RPMI8226 (cell line): ENCODE data around the gene ACOXL.

ENCODE experiments used
- DNase-seq: peaks from one replicate; pipeline ENCODE4 v3.0.0-alpha.2; 2015

The ACOXL gene

DNA sequence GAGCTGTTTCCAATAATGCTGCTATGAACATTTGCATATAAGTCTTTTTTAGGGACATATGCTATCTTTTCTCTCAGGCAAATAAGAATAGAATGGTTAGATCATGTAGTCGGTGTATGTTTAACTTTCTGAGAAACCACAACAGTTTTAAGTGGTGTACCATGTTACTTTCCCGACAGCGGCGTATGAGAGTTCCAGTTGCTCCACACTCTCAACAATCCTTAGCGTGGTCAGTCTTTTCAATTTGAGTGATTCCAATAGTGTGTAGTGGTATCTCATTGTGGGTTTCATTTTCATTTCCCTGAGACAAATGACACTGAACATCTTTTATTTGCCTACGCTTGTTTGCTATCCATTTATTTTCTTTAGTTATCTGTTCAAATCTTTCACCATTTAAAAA lies 149.5 kb downstream of the ACOXL start:
- no peak for DNase-seq

DNA sequence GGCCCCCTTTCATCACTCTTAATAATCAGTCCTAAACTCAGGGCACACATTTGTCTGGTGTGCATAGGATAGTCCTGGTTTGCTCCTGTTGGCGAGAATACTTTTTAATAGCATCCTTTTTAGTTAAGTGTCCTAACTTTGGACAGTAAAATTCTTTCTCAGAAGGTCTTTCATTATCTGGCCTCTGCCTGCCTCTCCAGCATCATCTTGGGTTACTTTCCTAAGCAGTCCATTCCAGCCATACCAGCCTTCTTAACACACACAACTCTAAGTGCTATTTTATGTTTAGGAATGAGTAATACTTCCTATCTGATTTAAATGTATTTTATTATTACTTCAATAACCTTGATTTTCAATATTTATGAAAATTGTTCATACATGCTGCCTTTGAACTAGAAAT lies 151.0 kb downstream of the ACOXL start:
- DNase-seq: no peak

DNA sequence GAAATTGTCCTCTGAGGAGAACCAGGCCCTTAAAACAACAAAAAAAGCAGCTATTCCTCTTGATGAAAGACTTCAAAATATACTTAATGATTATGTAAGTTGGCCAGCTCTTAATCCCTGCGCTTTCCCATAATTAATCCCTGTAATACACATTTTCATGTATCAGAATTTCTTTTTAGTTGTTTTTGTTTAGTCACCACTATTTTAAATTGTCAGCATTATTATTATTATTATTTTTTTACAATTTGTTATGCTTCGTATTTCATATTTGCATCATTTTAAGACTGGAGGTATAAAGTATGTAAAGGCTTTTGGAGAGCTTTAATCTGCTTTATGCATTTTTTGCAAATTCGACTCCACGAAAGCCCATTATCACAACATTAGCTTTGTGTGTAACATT lies 152.9 kb downstream of the ACOXL start:
- no peak for DNase-seq

DNA sequence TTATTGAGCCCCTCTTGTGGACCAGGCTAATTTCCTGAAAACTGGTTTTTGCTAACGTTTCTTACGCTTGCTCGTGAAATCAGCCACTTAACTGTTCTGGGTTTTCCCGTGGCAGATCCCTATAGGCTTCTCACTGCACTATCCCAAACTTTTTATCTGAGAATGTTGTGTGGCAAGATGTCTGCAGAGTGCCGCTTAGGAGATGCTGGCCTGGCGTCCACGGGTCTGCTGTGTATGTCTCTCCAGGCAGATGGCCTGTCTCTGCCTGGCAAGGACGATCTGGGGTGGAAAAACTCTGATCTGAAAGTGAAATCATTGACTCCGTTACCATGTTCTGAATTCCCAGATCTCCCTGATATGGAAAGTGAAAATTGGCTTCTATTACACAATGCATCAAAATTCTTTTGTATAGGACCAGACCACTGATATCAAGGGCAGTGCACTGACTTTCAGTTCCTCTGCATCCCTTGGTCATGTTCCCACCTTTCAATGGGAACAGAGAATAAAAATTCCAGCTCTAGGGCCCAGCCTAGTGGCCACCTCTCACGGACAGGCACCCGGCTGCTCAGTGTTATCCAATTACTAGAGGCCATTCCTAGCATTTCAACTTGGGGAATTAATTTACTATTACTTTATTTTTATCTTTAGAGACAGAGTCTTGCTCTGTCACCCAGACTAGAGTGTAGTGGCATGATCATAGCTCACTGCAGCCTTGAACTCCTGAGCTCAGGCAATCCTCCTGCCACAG lies 154.6 kb downstream of the ACOXL start:
- DNase-seq: no peak

DNA sequence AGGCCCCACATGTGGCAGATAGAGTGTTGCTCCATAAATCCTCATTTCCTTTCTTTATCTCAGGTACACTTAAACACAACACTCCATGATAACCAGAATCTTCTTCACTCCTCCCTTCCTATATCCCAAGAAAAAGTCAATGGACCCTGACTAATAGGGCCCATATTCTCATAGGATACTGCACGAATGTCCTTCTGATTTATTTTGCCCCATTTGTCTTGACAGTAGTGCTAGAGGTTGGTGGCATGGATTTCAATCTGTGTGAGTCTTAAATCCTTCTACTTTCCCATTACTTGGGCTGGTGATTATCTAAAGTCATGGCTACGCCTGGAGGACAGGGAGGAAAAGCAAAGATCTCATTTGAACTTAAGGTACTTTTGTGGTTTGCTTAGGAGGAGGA lies 156.0 kb downstream of the ACOXL start:
- no peak for DNase-seq

DNA sequence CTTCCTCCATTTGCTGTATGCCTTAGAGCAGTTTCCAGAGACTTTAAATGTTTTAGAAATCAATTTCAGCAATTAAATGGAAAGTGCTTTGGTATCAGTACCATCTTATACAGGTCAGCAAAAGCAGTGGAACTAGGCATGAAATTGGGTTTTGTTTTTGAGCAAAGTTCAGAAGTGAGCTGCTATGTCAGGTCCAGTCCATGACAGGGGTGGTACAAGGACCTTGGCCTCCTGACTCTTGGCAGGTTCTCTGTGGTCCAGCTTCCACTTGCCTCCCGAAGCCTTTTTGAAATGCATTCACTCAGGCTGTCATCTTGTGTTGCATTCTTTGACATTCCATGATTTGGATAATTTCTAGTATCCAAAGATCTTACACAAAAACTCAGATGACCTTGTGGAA lies 159.3 kb downstream of the ACOXL start:
- no peak for DNase-seq

DNA sequence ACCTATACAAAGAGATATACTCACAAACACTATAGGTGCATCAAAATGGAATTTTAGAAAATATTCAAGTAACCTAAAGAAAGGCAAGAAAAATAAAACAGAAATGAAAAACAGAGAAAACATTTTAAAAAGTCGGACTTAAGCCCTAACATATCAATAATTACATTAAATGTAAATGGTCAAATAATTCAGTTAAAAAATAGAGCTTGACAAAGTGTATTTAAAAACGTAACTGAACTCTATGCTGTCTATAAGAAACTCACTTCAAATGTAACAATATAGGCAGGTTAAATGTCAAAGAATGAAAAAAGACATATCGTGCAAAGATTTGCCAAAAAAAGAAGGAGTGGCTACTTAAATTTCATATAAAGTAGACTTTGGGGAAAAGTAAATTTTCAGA lies 163.9 kb downstream of the ACOXL start:
- DNase-seq: no peak

DNA sequence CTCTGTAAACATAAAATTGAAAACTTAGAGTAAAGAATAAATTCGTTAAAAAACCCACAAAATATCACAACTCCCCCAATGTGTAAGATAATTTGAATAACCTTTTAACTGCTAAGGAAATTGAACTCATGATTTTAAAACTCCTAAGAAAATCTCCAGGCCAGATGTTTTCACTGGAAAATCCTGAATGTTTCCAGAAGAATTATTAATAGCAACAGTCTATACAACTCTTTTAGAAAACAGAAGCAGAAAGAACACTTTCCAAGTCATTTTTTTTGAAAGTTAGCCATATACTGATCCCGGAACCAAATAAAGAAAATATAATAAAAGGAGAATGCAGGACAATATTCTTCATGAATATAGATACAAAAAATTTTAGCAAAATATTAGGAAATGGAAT lies 165.6 kb downstream of the ACOXL start:
- DNase-seq: no peak

DNA sequence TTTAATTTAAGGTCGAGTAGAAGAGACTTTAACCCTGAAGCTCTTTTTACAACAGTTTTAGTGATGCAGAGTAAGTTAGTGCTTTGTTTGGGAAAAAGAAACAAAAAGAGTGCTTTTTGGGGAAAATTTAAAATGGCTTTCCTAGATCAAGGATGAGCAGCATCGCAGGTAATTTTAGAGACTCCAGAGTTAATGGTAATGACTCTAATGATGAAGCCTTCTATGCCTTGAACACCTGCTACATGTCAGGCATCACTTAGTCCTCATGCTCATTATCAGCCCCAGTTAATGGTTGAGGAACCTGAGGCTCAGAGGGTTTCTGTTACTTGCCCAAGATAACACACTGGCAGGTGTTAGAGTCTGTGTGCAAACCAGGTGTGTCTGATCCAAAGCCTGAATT lies 167.8 kb downstream of the ACOXL start:
- DNase-seq: no peak

DNA sequence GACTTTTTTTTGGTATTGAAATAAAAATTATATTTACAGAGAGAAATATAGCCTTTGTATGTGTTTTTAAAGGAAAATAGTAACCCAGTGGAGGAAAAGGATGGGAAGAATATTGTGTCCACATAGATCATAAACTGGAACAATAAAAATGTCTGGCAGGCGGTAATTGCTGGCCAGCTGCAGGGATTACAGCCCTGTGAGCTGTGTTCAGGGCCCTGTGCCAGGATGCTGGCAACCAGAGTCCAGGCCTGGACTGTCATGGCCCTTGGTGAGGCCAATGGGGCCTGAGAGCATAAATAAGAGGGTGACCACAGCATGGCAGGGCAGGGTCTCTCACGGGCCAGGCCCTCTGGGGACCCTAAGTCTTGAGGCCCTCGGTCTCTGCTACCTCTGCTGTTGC lies 171.2 kb downstream of the ACOXL start:
- no peak for DNase-seq

DNA sequence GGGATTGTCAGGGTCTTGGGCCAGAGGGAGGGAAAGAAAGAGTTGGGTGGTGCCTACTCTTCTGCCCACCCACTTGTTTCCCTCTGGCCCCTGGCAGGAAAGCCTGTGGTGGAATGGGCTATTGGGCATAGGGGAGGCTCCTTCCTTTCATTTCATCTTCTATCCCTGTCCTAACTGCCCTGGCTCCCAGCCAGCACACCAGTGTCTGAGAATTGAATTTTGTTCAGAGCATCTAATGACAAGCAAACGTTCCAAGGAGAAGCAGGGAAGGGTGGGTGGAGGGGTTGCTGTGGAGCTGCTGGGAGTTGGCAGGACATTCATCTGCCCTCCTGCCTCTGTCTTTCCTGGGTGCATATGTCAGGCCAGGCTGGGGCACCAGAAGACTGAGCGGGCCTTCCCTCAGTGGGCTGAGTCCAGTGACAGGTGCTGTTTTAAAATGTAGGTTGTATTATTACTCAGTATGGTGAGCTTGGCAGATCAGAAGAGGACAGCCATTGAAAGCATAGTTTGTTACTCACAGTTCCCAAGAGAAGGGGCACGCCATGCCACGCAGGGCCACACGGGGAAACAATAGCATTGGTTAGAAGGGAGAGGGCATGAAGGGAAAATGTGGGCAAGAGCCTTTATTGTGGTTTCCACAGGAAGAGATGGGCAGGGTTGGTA lies 171.9 kb downstream of the ACOXL start:
- no peak for DNase-seq

DNA sequence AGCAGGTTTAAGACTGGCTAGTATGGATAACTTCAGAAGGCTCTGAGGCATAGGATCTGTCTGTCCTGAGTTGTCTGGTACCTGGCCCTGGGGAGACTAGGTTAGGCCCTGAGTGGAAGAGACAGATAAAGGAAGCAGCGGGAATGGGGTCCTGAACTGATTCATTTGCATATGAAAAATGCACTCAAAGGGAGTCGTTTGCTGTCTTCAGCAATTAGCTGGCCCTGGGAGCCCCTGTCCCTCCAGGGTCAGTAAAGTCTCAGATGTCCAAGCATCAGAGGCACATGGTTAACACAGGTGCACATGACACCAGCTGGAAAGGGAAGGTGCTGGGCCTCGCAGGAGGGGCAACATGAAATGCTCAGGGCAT lies 172.4 kb downstream of the ACOXL start:
- DNase-seq: no peak

DNA sequence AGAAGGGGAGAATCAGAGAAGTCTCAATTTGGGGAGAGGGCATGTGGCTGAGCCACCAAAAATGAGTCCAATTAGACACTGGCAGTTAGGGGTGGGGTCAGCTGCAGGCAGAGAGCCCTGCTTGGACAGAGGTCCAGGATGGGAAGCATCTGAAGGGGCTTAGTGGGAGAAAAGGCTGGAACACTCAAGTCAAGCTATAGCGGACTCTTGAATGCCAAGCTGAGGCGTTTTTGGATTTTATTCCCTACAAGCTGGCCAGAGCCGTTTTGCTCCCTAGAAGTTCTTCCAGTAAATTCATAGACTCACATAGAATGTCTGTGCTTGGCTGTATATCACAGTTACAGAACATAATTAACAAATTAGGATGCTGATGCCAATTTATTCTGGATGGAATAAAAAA lies 172.8 kb downstream of the ACOXL start:
- no peak for DNase-seq

DNA sequence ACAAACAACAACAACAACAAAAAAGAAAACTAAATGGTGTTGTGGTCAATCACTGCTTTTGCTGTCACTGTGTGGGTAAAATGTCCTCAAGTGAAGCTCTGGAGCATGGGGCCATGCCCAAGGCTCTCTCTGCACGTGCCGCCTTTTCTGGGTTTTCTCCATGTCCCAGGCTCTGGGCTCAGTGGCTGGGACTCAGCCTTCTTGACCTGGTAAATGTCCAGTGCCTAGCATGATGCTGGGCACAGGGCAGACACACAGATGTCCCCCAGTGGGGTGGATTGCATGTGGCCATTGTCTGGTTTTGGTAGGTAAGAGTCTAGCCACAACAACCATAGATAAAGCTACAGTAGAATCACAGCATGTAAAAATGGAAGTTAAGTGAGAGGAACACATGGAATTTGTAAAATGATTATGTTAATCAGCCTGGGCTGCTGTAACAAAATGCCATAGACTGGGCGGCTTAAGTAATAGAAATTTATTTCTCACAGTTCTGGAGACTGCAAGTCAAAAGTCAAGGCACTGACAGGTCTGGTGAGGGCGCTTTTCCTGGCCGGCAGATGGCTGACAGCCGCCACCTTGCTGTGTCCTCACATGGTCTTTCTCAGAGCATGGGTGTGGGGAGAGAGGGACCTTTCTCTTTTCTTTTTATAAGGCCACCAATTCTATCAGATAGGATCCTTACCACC lies 174.4 kb downstream of the ACOXL start:
- no peak for DNase-seq

DNA sequence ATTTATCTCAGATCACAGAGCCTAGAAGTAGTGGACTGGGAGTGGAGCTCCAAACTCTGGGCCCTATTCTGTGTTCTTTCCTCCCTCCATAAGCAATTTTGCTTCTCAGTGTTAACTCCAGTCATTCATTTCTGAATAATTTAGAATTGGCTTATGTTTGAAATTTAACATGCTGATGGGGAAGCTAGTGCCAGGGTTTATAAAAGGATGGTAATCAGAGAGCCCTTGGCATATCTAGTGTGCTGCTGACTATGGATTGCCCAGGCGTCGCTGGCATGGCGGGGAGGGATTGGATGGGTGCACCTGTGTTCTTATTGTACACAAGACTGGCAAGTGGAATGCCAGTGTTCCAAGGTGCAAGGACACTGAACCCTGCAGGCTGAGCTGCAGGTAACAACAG lies 177.1 kb downstream of the ACOXL start:
- DNase-seq: no peak

DNA sequence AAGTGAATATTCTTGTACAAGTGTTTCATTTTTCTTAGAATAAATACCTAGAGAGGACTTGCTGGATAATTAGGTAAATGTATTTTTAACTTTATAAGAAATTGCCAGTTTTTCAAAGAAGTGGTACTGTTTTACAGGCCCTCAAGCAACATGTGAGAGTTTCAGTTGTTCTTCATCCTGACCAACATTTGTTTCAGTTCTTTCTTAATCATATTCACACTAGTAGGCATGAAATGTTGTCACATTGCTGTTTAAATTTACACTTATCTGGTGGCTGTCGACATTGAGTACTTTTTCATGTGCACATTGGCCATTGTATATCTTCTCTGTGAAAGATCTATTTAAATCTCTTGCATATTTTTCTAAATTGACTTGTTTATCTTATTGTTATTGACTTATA lies 178.1 kb downstream of the ACOXL start:
- no peak for DNase-seq

DNA sequence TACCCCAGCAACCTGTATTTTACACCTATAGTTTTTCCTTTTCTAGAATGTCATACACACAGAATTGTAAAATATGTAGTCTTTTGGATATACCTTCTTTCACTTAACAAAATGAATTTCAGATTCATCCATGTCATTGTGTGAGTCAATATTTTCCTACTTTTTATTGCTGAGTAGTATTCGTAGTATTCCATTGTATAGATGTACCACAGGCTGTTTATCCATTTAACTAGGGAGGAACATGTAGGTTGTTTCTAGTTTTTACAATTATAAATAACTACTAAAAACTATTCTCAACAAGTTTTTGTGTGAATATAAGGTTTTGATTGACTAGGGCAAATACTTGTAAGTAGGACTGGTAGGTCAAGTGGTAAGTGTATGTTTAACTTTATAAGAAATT lies 187.4 kb downstream of the ACOXL start:
- DNase-seq: no peak

DNA sequence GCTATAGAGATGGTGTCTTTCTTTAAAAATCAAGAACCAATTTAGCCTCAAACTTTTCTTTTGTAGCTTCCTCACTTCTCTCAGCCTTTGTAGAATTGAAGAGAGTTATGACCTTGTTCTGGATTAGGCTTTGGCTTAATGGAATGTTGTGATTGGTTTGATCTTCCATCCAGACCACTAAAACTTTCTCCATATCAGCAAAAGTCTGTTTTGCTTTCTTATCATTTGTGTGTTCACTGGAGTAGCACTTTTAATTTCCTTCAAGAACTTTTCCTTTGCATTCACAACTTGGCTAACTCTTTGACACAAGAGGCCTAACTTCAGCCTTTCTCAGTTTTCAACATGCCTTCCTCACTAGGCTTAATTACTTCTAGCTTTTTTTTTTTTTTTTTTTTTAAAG lies 193.1 kb downstream of the ACOXL start:
- DNase-seq: no peak

DNA sequence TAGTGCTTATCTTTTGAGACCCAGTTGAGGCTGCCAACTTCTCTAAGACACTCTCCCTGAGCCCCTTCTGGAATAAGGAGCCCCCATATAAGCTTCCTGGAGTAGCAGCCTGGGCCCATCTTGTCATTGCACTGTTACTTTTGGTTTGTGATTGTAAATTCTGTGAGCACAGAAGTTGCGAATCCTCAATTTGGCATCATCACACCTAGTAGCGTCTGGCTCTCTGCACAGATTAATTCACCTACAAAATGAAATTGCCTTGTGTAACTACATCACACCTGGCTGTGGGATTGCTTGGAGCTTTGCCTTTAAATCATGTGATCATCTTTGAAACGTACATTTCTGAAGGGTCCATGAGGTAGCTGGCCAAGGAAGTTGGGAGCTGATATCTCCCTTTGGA lies 195.2 kb downstream of the ACOXL start:
- DNase-seq: no peak

DNA sequence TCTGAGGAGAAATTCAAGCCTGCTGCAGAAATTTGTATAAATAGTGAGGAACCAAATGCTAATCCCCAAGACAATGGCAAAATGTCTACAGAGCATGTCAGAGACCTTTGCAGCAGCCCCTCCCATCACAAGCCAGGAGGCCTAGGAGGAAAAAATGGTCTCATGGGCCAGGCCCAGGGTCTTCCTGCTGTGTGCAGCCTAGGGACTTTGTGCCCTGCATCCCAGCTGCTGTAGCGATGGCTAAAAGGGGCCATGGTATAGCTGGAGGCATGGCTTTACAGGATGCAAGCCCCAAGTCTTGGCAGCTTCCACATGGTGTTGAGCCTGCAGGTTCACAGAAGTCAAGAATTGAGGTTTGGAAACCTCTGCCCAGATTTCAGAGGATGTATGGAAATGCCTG lies 197.2 kb downstream of the ACOXL start:
- no peak for DNase-seq

DNA sequence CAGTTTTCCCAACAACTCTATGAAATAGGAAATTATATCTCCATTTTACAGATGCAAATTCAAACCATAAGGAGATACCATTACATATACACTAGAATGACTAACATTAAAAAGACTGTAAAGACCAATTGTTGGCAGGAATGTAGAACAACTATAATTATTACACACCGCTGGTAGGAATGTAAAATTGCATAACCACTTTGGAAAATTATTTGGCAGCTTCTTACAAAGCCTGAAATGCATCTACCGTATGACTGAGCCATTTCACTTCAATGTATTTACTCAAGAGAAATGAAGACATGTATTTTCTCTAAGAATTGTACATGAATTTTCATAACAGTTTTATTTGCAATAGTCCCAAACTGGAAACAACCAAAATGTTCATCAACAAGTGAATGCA lies 199.3 kb downstream of the ACOXL start:
- DNase-seq: no peak

DNA sequence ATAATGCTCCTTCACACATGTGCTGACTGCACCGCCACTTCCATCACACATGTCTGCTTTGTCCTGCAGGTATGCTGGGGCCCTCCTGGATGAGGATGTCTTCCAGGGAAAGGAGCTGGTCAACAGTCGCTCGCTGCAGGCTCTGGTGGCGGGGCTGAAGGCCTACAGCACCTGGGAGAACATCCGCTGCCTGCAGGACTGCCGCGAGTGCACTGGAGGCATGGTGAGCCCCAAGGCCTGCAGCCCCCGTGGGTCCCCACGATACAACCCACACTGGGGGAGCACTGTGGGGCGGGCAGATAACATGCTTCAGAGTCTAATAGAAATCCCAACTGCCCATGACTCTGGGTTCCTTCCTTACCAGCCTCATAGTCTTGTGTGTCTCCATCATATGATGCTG lies 201.0 kb downstream of the ACOXL start:
- no peak for DNase-seq

DNA sequence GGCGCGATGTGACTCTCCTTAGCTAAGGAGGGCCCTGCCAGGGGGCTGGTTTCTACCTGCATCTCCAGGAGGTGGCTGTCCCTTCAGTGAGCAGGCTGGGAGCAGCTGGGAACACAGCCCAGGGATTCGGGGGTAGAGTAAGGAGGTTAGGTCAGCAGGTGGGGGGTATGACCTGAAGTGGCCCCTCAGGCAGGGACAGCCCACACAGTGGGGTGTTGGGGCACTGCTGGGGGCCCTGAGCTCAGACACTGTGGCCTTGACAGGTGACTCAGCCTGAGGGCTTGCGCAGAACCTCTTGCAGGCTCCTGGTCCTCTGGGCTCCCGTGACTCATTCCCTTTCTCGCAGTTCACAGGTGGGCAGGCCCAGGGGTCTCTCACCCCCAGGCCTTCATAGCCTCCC lies 202.6 kb downstream of the ACOXL start:
- no peak for DNase-seq

DNA sequence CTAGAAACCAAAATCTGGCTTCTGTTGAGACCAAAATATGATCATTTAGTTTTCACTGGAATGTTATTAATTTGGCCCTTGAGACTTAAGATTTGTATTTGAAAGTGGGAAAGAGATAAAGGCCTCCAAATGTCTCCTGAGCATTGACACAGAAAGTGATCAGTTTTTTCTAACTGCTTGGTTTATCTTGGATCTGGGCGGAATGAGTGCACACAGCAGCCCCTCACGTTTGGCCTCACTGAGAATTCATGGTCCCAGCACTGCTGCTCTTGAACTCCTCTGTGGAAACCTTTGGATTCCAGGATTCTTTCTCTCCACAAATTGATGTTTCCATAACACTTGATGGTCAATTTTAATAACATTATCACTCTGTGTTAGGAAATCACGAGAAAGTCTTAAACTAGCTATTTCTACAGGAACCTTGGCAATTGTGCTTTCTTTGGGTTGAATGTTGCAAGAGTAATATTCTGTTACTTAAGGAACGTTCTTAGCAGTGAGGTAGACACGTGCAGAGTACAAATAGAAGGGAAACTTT lies 208.1 kb downstream of the ACOXL start:
- no peak for DNase-seq
